CD4-positive, alpha-beta T cell treated with Interleukin-17A for 4 hours (primary cell): ENCODE data around the gene KIF25.

ENCODE experiments used
- DNase-seq: peaks from one replicate; pipeline ENCODE4 v3.0.0-alpha.2; 2020; ENCODE audit warnings: mixed read lengths

KIF25 gene

GRCh38 chr6:168053086-168053956 lies 55.9 kb downstream of the KIF25 start:
- no peak for DNase-seq

GRCh38 chr6:168053957-168054471 lies 56.5 kb downstream of the KIF25 start:
- no peak for DNase-seq

DNA sequence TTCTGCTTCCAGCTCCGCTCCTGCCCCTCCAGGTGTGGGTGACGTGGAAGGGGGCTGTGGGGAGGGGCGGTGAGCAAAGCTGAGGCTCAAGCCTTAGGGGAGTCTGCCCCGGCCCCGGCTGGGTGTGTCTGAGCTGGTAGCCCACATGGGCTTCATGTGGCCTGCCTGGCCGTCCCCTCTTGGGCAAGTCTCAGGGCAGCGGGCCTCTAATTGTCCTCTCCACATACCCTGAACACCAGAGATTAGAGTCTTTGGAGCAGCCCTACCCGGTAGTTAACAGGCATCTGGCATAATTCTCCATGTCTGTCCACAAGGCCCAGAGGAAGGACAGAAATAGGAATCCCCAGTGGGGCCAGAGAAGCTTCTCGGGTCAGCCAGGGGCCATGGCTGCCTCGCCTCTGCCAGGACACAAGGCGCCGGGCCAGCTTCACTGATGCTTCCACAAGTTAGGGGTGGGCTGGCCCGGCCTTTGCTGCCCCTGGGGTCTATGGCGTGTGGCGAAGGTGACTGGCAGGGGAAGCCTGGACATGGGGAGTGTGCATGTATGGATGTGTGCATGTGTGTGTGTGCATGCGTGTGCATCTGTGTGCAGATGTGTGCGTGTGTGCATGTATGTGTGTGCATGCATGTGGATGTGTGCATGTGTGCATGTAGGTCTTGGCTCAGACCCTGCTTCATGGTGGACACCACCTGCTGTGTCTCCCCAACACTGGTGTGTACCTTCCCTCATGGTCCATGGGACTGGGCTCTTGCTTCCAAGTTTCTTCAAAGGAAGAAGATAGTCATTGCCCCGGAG lies 57.5 kb downstream of the KIF25 start:
- no peak for DNase-seq

DNA sequence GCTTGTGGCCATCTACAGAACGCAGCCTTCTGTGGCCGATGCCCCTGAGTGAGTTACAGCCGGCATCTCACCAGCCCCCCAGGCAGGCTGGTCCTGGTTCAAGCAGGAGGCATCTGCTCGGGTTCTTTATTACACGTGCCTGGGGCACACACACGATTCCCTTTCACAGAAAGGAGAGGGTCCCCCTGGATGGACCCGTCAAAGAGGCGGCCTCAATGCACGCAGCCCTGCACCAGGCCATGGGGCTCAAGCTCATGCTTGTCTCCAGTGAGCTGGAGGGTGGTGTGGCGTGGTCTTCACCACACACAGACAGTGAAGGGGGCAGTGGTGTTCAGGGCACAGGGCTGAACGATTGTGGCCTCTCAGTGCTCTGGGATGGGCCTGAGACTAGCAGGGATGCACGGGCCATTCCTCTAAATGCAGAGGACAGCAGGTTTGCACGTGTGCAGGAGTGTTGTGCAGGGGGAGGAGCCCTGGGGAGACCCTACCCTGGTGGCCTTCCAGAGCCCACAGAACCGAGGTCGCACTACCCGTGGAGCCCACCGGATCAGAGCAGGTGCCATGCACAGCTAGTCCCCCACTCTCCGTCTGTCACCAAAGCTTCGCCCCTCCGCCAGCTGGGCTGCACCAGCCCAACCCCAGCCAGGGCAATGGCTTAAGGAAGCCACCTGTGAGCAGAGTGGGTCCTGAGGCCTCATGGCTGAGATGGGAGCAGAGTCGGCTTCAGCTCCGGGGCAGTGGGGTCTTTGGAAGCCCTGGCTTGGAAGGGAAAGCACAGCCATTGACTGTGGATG lies 58.4 kb downstream of the KIF25 start:
- DNase-seq, result no peak

- no peak for DNase-seq
These were observed 59.5 kb downstream of the KIF25 start for GRCh38 chr6:168056892-168057527.

DNA sequence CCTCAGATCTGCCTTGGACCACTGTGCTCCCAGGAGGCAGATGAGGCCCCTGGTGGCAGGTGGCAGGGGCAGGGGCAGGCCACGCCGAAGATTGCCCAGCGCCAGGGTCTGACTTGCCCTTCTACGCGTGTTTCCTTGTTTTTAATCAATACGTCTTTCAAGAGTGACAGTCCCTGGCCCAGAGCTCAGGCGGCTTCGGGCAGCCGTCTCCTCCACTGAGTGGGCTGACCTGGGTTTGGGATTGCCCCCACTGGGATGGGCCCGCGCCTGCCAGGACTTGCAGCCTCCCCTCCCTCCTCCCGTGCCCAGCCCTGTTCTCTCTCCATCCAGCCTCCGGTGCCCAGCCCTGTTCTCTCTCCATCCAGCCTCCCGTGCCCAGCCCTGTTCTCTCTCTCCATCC lies 60.4 kb downstream of the KIF25 start:
- no peak for DNase-seq

GRCh38 chr6:168058691-168059551 lies 61.5 kb downstream of the KIF25 start:
- no peak for DNase-seq

- no peak for DNase-seq
These were observed 63.1 kb downstream of the KIF25 start for GRCh38 chr6:168060521-168060931.

DNA sequence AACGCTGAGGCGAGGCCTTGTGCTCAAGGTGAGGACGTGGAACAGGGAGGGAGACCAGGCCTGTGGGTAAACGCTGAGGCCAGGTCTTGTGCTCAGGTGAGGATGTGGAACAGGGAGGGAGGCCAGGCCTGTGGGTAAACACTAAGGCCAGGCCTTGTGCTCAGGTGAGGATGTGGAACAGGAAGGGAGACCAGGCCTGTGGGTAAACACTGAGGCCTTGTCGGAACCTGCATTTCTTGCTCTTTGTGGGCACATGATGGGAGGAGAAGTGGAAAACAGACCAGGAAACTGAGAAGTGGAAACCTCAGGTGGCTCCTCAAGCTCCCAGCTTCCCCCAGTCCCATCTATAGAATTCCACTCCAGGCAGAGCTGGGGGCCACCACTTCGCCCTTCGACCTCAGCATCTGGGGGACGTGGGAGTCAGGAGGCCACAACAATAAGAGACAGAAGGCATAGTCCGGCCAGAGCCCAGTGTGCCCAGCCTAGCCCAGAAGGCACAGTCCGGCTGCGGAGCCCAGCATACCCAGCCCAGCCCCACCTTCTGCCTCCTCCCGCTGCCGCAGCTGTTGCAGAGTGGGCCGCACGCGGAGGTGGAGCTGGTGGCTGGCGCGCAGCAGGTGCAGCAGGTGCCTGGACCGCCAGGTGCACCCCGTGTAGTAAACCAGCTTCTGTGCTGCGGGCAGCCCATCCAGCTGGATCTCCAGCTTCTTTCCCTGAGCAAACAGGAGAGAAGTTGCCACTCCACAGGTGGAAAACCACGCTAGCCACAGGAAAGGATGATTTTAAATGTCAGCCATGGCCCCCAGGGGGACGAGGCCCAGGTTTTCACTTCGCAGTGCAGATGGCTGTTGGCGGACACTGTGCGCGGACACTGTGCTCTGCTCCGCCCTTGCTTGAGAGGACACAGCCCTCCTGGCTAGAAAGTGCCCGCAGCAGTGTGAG lies 64.1 kb downstream of the KIF25 start:
- no peak for DNase-seq

GRCh38 chr6:168062346-168063289 lies 65.1 kb downstream of the KIF25 start:
- DNase-seq, result no peak

- no peak for DNase-seq
These were observed 66.0 kb downstream of the KIF25 start for GRCh38 chr6:168063431-168063830.

GRCh38 chr6:168064226-168064807 lies 66.8 kb downstream of the KIF25 start:
- no peak for DNase-seq

DNA sequence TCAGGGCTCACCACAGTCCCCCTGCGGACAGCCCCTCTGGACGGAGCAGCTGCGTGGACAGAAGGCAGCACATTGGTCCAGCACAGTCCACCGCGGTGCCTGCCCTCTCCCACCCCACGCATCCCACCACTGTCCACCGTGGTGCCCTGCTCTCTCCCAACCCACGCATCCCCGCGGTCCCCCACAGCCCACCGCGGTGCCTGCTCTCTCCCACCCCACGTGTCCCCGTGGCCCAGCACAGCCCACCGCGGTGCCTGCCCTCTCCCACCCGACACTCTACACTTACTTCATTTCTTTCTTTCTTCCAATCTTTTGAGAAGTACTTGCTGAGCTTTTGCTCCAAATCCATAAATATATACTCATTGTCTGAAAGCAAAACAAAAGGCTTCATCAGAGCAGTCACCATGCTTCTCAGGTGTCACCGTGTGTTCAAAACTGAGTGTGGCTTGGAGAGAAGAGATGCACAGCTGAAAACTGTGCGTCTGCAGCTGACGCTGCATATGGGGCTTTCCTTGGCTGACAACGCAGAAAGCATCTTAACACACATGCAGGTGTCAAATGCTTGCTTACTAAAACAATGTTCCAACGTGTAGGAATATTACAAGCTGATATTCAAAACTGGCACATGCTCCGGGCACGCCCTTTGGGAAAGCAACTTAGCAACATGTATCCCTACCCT lies 69.7 kb downstream of the KIF25 start:
- no peak for DNase-seq

DNA sequence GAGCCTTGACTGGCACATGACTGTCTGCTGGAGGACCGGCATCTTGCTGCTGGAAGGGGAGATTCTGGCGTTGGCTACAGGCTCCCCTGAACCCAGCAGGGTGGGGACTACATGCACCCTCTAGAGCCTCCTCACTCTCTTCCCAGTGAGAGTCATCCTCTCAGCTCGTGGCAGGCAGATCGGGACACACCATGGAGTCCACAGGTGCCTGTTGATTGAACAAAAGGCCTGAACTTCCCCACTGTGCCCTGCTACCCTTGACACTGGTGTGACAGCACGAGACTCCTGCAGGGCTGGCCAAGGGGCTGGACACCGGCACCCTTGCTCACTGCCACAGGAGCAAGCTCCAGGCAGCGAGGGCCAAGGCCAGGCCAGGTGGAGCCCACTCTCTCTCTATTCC lies 73.3 kb downstream of the KIF25 start:
- no peak for DNase-seq

- no peak for DNase-seq
These were observed 74.1 kb downstream of the KIF25 start for GRCh38 chr6:168071620-168072019.

GRCh38 chr6:168072261-168072660 lies 74.8 kb downstream of the KIF25 start:
- DNase-seq, result no peak

DNA sequence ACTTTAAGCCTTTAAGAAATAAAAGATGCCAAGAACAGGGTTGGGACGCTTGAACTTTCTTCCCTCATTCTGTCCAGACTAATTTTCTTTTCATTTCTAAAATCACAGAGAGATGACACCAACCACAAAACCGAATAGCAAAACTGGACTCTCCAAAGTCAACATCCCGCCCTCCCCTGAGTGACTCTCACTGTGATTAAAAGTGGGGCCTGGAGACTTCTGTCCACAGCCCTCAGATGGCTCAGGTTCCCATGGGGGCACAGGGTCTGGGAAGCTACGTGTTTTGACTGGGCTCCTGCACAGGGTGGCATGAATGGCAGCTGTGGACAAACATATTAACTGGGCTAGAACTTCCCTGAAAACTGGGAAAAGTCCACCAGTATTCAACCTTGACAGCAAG lies 75.3 kb downstream of the KIF25 start:
- no peak for DNase-seq
